ENCODE measurements around the gene TGM2.

- TF ChIP-seq CTCF (IDR thresholded peaks at IDR 0.05) (no peak), POLR2A (IDR thresholded peaks at IDR 0.05) (no peak)
Observed at GRCh38 chr20:38209736-38210405, 44.8 kb upstream of the TGM2 start.
